K562 (cell line): Measurements from ENCODE around the gene SCART1. TPM values are rescaled to one million over a fixed set of nuclear protein-coding genes. Genes with fewer than 3 reads are reported as not detected.

Experiments
- ATAC-seq: fragments of 200-7000 bp; cut with Tn5 transposase; 3 replicates; pipeline ENCODE4 v1.9.1; 2020; ENCODE audit warnings: moderate library complexity
- BruUV-seq: library from RNA; stranded (reverse); fragments of 400-500 nt; replicated peaks from 2 replicates; lab custom pipeline; 2021; lab: Mats Ljungman, UMichigan
- CTCF ChIA-PET: fragments of 300-600 bp; formaldehyde crosslinking; extraction: SDS; loops from one replicate; lab custom pipeline; 2021; ENCODE audit warnings: low intra/inter-chr PET ratio; lab: Yijun Ruan, JAX
- POLR2A ChIA-PET: fragments of 300-600, 350-650 bp; sonication (Branson Sonifier 250); formaldehyde crosslinking; extraction: SDS; loops from one replicate; lab custom pipeline; 2021; ENCODE audit warnings: antibody characterized with exemption, inconsistent platforms; lab: Yijun Ruan, JAX
- DNase-seq, 4 experiments: peaks; one replicate each; pipeline versions ENCODE4 v3.0.0 to v3.0.0-alpha.2; 2011 to 2018; ENCODE audit warnings: low spot score in 3 of 4, mixed read lengths in 3 of 4; ENCODE audit errors: extremely low read depth in 1 of 4
- FAIRE-seq: peaks from 2 replicates; lab custom pipeline; 2011; peaks lifted over from hg19 to GRCh38; lab: Jason Lieb, UNC
- H2AFZ ChIP-seq: 2 replicates; pipeline ENCODE4 v1.6.0; 2011; ENCODE audit warnings: low read depth, low read length, control low read depth, inconsistent platforms
- H3K27ac ChIP-seq: fragments of 200-600 bp; 3 replicates; pipeline ENCODE4 v1.8.0; 2011; ENCODE audit warnings: low read depth, mild to moderate bottlenecking, control low read depth, inconsistent platforms, low read length, moderate library complexity, mixed read lengths; ENCODE audit errors: extremely low read depth
- H3K27me3 ChIP-seq, 2 experiments: fragments of 300-600 bp in 1 of 2; 2 replicates in 1 of 2; 3 replicates in 1 of 2; pipeline versions ENCODE4 v1.6.0 to v1.8.0; 2011; ENCODE audit warnings: inconsistent platforms in 2 of 2, low read length in 2 of 2, mild to moderate bottlenecking in 1 of 2, mixed read lengths in 1 of 2, moderate library complexity in 1 of 2; ENCODE audit not compliant: control insufficient read depth in 2 of 2, insufficient read depth in 2 of 2
- H3K36me3 ChIP-seq: fragments of 300-600 bp; 3 replicates; pipeline ENCODE4 v1.8.0; 2011; ENCODE audit warnings: mild to moderate bottlenecking, low read length, inconsistent platforms; ENCODE audit not compliant: control insufficient read depth, insufficient read depth
- H3K4me1 ChIP-seq, 2 experiments: fragments of 200-600 bp in 1 of 2; replicated peaks in 1 of 2; 2 replicates in 1 of 2; 3 replicates in 1 of 2; pipeline versions ENCODE4 v1.5.1 to v1.8.0; 2011; ENCODE audit warnings: inconsistent platforms in 2 of 2, low read length in 2 of 2, mild to moderate bottlenecking in 1 of 2, mixed read lengths in 1 of 2, moderate library complexity in 1 of 2; ENCODE audit not compliant: control insufficient read depth in 2 of 2, insufficient read depth in 2 of 2
- H3K4me2 ChIP-seq: 2 replicates; pipeline ENCODE4 v1.6.1; 2011; ENCODE audit warnings: low read length, control low read depth, inconsistent platforms, mixed read lengths; ENCODE audit not compliant: insufficient read depth
- H3K4me3 ChIP-seq: fragments of 200-600 bp; sonication (generic), shearing (Covaris generic); 2 replicates; pipeline ENCODE4 v1.5.1; 2016; ENCODE audit warnings: control low read depth, inconsistent platforms
- H3K79me2 ChIP-seq: fragments of 200-600 bp; 3 replicates; pipeline ENCODE4 v1.8.0; 2011; ENCODE audit warnings: low read length, inconsistent platforms; ENCODE audit not compliant: control insufficient read depth, insufficient read depth
- H3K9ac ChIP-seq, 2 experiments: 2 replicates each; pipeline versions ENCODE4 v1.6.0 to v1.6.1; 2011; ENCODE audit warnings: low read depth in 2 of 2, low read length in 2 of 2, control low read depth in 1 of 2, inconsistent platforms in 1 of 2, mild to moderate bottlenecking in 1 of 2, mixed read lengths in 1 of 2; ENCODE audit not compliant: insufficient read depth in 1 of 2
- H3K9me1 ChIP-seq: one replicate; pipeline ENCODE4 v1.6.0; 2011; ENCODE audit warnings: inconsistent platforms, mild to moderate bottlenecking, low read length, moderate library complexity; ENCODE audit not compliant: control insufficient read depth, insufficient read depth
- H3K9me3 ChIP-seq: replicated peaks from 2 replicates; pipeline ENCODE4 v1.5.1; 2011; ENCODE audit warnings: low read depth, low read length, inconsistent platforms; ENCODE audit not compliant: control insufficient read depth, insufficient read depth
- H4K20me1 ChIP-seq: replicated peaks from 2 replicates; pipeline ENCODE4 v1.6.1; 2011; ENCODE audit warnings: low read length, inconsistent platforms, mixed read lengths; ENCODE audit not compliant: control insufficient read depth, insufficient read depth
- BRD9 ChIP-seq: fragments of 450-650 bp; IDR thresholded peaks from 2 replicates; pipeline ENCODE4 v1.6.1; 2018; ENCODE audit warnings: low read depth; ENCODE audit not compliant: partially characterized antibody
- E2F3 ChIP-seq: fragments of 250-450 bp; sonication (Bioruptor Pico); IDR thresholded peaks from 2 replicates; pipeline ENCODE4 v1.4.0; 2020; ENCODE audit warnings: mild to moderate bottlenecking
- MLLT1 ChIP-seq, 2 experiments: fragments of 450-650 bp; IDR thresholded peaks; 2 replicates each; pipeline ENCODE4 v1.6.1; 2016
- NEUROD1 ChIP-seq: fragments of 150-350 bp; IDR thresholded peaks from 2 replicates; pipeline ENCODE4 v1.6.1; 2014; ENCODE audit warnings: borderline replicate concordance, low read length, low read depth; ENCODE audit not compliant: partially characterized antibody
- SAFB ChIP-seq: fragments of 200-400 bp; formaldehyde crosslinking; IDR thresholded peaks from 2 replicates; pipeline ENCODE4 v1.6.1; 2017; ENCODE audit warnings: low read depth, low read length, borderline replicate concordance
- TAF15 ChIP-seq: fragments of 200-400 bp; formaldehyde crosslinking; IDR thresholded peaks from 2 replicates; pipeline ENCODE4 v1.6.1; 2017; ENCODE audit warnings: mild to moderate bottlenecking, low read depth, low read length, moderate library complexity
- ZNF316 ChIP-seq: fragments of 450-650 bp; IDR thresholded peaks from 2 replicates; pipeline ENCODE4 v1.6.1; 2016
- WGBS: fragments of 100-300 bp; shearing (Covaris generic); methylation state at CpG from one replicate; pipeline ENCODE4 v1.1.6; 2016; ENCODE audit warnings: low coverage, mixed read lengths; ENCODE audit not compliant: insufficient coverage; ENCODE audit errors: missing lambda C conversion rate; 5-methylcytosine and 5-hydroxymethylcytosine counted together
- in situ Hi-C: fragments of 300-500 bp; cut with MboI; formaldehyde crosslinking; loops from 4 replicates; pipeline ENCODE4 v1.15.0; 2018; ENCODE audit warnings: inconsistent platforms, mixed read lengths
- intact Hi-C: fragments of 100-400 bp; cut with micrococcal nuclease; formaldehyde crosslinking; loops from 2 replicates; pipeline ENCODE4 v1.14.2; 2022
- polyA plus RNA-seq, 8 experiments: library from polyadenylated mRNA; depleted of rRNA in 4 of 8; stranded (reverse) in 5 of 8; unstranded in 3 of 8; fragments of >200 nt; fragmentation: Nextera tagmentation in 2 of 8; fragmentation: Illumina TruSeq in 1 of 8; extraction: Ambion mirVana in 2 of 8; extraction: Trizol in 1 of 8; gene quantifications; 2 replicates each; pipeline versions ENCODE4 v1.2.1 to v1.2.3, GENCODE V29; 2011 to 2014; ENCODE audit warnings: inconsistent platforms in 1 of 8, missing spikeins in 1 of 8
- total RNA-seq, 7 experiments: library from RNA; depleted of rRNA in 6 of 7; stranded (reverse); fragments of >200 nt in 6 of 7; fragmentation: Illumina TruSeq in 2 of 7; extraction: Trizol in 2 of 7; gene quantifications; 2 replicates each; pipeline versions ENCODE4 v1.2.1 to v1.2.3, GENCODE V29; 2011 to 2021; ENCODE audit warnings: low replicate concordance in 1 of 7
- TF ChIP-seq, protein P1 (sequence below), 2 experiments: fragments of 450-650 bp; conservative IDR thresholded peaks; 2 replicates each; pipeline ENCODE4 v1.6.1; 2017; ENCODE audit warnings: mild to moderate bottlenecking in 2 of 2, moderate library complexity in 2 of 2
- TF ChIP-seq, protein P2 (sequence below): sonication (generic); formaldehyde crosslinking; IDR thresholded peaks from 2 replicates; pipeline ENCODE4 v1.8.1; 2023; ENCODE audit warnings: mild to moderate bottlenecking, missing genetic modification reagents

SCART1 gene
- total and polyA plus RNA-seq, 9 of the 15 experiments (the other 6 are each of a cell fraction or from before 2014, with no cell fraction given), result 0.18 to 6.5 (median 4.5) TPM

DNA sequence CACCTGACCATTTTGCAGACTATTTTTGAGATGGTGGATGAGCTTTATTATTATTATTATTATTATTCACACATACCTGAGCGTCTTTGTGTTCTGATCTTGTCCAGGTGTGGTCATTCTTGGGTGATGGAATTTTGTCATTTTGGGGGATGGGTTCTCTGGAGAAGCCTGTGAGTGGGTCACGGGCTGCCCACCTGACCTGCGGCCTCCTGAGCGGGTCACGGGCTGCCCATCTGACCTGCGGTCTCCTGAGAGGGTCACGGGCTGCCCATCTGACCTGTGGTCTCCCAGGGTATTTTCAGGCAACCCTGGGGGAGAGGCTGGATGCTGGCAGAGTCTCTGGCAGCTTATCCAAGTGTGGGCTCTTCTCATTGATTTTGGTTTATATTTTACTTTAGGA lies 7.3 kb downstream of the SCART1 start:
- H3K36me3 ChIP-seq, result no peaks in the 10 kb centered on the region
- DNase-seq, result no peak
- H3K27ac ChIP-seq, result no peak overlapping the region
- no peaks in the 10 kb centered on the region for H3K9me1 ChIP-seq
- no peak for FAIRE-seq
- WGBS, result 12% methylated on average over 7 of the region's 7 CpGs
- no peak overlapping the region for H2AFZ ChIP-seq
- peaks cover 0 to 25% of the 10 kb centered on the region in 2 experiments; a peak in 2 of 5 replicates for H3K4me1 ChIP-seq
- intact Hi-C loops (no loop called here), in situ Hi-C loops (no loop called here)
- ChIA-PET CTCF (no interaction called here), POLR2A (no interaction called here)
- no peak overlapping the region for H3K4me2 ChIP-seq
- peaks cover 0 to 27% of the 10 kb centered on the region in 2 experiments; a peak in 2 of 5 replicates for H3K27me3 ChIP-seq
- H3K9me3 ChIP-seq, result no peaks in the 10 kb centered on the region
- no peak for TF ChIP-seq BRD9
- TF ChIP-seq MLLT1 (IDR thresholded peaks at IDR 0.05), result no peak
- TF ChIP-seq ZNF316, result no peak
- TF ChIP-seq NEUROD1, result no peak
- no peak for TF ChIP-seq E2F3 (CRISPR knock-in tag)
- TF ChIP-seq, protein P1, sequence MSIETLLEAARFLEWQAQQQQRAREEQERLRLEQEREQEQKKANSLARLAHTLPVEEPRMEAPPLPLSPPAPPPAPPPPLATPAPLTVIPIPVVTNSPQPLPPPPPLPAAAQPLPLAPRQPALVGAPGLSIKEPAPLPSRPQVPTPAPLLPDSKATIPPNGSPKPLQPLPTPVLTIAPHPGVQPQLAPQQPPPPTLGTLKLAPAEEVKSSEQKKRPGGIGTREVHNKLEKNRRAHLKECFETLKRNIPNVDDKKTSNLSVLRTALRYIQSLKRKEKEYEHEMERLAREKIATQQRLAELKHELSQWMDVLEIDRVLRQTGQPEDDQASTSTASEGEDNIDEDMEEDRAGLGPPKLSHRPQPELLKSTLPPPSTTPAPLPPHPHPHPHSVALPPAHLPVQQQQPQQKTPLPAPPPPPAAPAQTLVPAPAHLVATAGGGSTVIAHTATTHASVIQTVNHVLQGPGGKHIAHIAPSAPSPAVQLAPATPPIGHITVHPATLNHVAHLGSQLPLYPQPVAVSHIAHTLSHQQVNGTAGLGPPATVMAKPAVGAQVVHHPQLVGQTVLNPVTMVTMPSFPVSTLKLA (conservative IDR thresholded peaks at IDR 0.05), result no peak
- TF ChIP-seq, protein P2, sequence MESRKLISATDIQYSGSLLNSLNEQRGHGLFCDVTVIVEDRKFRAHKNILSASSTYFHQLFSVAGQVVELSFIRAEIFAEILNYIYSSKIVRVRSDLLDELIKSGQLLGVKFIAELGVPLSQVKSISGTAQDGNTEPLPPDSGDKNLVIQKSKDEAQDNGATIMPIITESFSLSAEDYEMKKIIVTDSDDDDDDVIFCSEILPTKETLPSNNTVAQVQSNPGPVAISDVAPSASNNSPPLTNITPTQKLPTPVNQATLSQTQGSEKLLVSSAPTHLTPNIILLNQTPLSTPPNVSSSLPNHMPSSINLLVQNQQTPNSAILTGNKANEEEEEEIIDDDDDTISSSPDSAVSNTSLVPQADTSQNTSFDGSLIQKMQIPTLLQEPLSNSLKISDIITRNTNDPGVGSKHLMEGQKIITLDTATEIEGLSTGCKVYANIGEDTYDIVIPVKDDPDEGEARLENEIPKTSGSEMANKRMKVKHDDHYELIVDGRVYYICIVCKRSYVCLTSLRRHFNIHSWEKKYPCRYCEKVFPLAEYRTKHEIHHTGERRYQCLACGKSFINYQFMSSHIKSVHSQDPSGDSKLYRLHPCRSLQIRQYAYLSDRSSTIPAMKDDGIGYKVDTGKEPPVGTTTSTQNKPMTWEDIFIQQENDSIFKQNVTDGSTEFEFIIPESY (CRISPR knock-in tag), result no peak
- TF ChIP-seq SAFB, result no peak
- no peak for TF ChIP-seq TAF15
- no TSS peak for BruUV-seq
- no peak overlapping the region for H3K9ac ChIP-seq
- no peak for ATAC-seq
- no peaks in the 10 kb centered on the region for H4K20me1 ChIP-seq
- no peak overlapping the region for H3K4me3 ChIP-seq
- no peaks in the 10 kb centered on the region for H3K79me2 ChIP-seq
